Stimulated activated CD4-positive, alpha-beta T cell treated with anti-CD3 and anti-CD28 coated beads, Interleukin-4, amount 100 ng/mL, for 4 hours (primary cell): Measurements from ENCODE around the gene ELAVL3.
"Not testable (repeated sequence)": the region's sequence is repeated elsewhere in the genome, so short reads cannot be mapped to it uniquely, and the experiment has no call there.

Source experiments
- DNase-seq, 2 experiments: peaks; one replicate each; pipeline ENCODE4 v3.0.0-alpha.2; 2020

Gene ELAVL3

GRCh38 chr19:11486661-11487503 is 6.0 kb upstream of the ELAVL3 start:
- DNase-seq, result no peak

- DNase-seq, result no peak
Observed at GRCh38 chr19:11485245-11485837, 4.5 kb upstream of the ELAVL3 start.

GRCh38 chr19:11483366-11484111 is 2.7 kb upstream of the ELAVL3 start:
- no peak for DNase-seq

- DNase-seq, result peak; percentile 75 to 90
Observed at GRCh38 chr19:11482384-11483050, 1.7 kb upstream of the ELAVL3 start.

GRCh38 chr19:11481534-11482383 is 913 bp upstream of the ELAVL3 start:
- DNase-seq, result peak; percentile 71 to 75

- no peak for DNase-seq
Observed at GRCh38 chr19:11479898-11480714, 740 bp downstream of the ELAVL3 start.

GRCh38 chr19:11479090-11479897 is 1.6 kb downstream of the ELAVL3 start:
- DNase-seq, result peak in 1 of 2 experiments; percentile 16

- no peak for DNase-seq
Observed at GRCh38 chr19:11478167-11479089, 2.4 kb downstream of the ELAVL3 start.

- no peak for DNase-seq
Observed at GRCh38 chr19:11475861-11476260, 5.0 kb downstream of the ELAVL3 start.

GRCh38 chr19:11475343-11475742 is 5.5 kb downstream of the ELAVL3 start:
- DNase-seq, result not testable (repeated sequence)

- no peak for DNase-seq
Observed at GRCh38 chr19:11473725-11474124, 7.1 kb downstream of the ELAVL3 start.

GRCh38 chr19:11468266-11468845 is 12.5 kb downstream of the ELAVL3 start:
- DNase-seq, result not testable (repeated sequence)

GRCh38 chr19:11465600-11465999 is 15.2 kb downstream of the ELAVL3 start:
- no peak for DNase-seq

GRCh38 chr19:11464333-11465265 is 16.2 kb downstream of the ELAVL3 start:
- no peak for DNase-seq

- DNase-seq, result no peak
Observed at GRCh38 chr19:11463391-11463790, 17.5 kb downstream of the ELAVL3 start.

GRCh38 chr19:11461453-11461852 is 19.4 kb downstream of the ELAVL3 start:
- no peak for DNase-seq

- DNase-seq, result no peak
Observed at GRCh38 chr19:11460207-11460606, 20.6 kb downstream of the ELAVL3 start.

- DNase-seq, result not testable (repeated sequence)
Observed at GRCh38 chr19:11458912-11459311, 21.9 kb downstream of the ELAVL3 start.
